Body of pancreas (tissue), 4 donors: Measurements from ENCODE around the gene CACNG4.

Experiments
- POLR2A ChIP-seq, 3 donors: fragments of 450-650 bp; IDR thresholded peaks; one replicate each; pipeline ENCODE4 v1.6.1; 2016; ENCODE audit warnings: antibody characterized with exemption in 3 of 3, mild to moderate bottlenecking in 2 of 3
- TF ChIP-seq, protein P1 (sequence below), 7 experiments: fragments of 450-650 bp in 4 of 7; fragments of 200-600 bp in 3 of 7; sonication (generic) in 3 of 7; IDR thresholded peaks; one replicate each; pipeline ENCODE4 v1.5.1; 2016 to 2019; ENCODE audit warnings: antibody characterized with exemption in 7 of 7

DNA sequence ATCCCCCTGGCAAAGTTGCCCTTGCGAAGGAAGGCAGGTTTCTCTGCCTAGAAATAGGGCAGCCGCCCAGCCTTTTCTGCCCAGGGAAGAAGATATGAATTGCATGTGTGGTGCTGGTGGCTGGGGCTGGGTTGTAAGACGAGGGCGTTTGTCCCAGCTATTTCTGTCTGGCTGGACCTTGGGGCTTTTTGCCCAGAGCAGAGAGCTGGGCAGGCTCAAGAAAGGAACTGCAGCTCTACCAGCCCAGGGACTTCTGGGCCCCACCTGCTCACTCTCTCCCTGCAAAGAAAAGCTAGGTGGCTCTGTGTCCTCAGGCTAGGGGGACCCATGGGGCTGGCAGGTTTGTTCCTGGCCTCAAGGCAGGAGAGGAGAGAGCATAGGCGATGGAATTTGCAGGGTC lies 80.4 kb downstream of the CACNG4 start:
- TF ChIP-seq, protein P1, sequence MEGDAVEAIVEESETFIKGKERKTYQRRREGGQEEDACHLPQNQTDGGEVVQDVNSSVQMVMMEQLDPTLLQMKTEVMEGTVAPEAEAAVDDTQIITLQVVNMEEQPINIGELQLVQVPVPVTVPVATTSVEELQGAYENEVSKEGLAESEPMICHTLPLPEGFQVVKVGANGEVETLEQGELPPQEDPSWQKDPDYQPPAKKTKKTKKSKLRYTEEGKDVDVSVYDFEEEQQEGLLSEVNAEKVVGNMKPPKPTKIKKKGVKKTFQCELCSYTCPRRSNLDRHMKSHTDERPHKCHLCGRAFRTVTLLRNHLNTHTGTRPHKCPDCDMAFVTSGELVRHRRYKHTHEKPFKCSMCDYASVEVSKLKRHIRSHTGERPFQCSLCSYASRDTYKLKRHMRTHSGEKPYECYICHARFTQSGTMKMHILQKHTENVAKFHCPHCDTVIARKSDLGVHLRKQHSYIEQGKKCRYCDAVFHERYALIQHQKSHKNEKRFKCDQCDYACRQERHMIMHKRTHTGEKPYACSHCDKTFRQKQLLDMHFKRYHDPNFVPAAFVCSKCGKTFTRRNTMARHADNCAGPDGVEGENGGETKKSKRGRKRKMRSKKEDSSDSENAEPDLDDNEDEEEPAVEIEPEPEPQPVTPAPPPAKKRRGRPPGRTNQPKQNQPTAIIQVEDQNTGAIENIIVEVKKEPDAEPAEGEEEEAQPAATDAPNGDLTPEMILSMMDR (IDR thresholded peaks at IDR 0.05), result peak in 1 of 7 experiments; percentile 22
- TF ChIP-seq POLR2A (IDR thresholded peaks at IDR 0.05), result no peak
